ENCODE results near the gene RNU1-4.
"Not testable (repeated sequence)": the region's sequence is repeated elsewhere in the genome, so short reads cannot be mapped to it uniquely, and the experiment has no call there.

Gene RNU1-4

DNA sequence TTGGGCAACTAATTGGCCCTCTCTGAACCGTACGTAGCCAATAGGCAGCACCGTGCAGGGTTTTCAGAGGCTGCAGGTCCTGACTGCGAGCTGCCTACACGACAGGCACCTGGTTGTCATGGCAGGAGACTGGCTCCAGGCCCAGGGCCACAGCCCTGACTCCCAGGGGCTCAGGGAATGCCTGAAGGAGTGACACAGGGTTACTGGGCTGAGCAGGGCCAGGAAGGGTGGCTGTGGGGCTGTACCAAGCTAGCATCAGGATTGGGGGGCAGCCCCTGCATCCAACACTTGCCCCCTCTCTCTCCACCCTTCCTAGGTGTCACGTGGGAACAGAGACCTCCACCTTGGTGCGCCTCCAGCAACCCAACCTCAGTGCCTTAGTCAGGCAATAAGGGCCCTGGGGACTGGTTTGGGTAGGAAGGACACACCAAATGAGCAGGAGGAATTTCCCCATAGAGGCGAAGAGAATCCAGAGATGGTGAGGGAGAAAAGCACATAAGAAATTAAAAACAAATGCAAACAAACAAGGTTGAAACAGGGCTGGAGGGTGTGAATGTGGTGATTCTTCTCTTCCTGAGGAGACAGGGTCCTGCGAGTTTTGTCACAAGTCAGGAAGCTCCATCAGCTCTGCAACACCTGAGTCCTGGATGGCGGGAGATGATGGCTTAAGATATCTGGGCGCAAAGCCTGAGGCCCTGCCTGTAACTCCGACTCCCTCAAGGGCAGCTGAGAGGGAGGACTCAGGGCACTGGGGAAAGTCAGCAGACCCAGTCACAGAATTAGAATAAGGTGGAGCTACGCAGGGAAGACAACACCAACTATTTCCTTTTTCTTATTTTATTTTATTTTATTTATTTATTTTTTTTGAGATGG lies 19.7 kb upstream of the RNU1-4 start:
- H3K4me3 ChIP-seq (ENCODE audit: low read depth, low read length): no peak overlapping the region
- H3K36me3 ChIP-seq (ENCODE audit: insufficient read depth, low read length): no peaks in the 10 kb centered on the region
- no peaks in the 10 kb centered on the region for H3K4me1 ChIP-seq (ENCODE audit: control insufficient read depth, insufficient read depth, low read length, unreplicated experiment)
- H2AFZ ChIP-seq (ENCODE audit: low read length, unreplicated experiment): no peak overlapping the region
- no peaks in the 10 kb centered on the region for H3K79me2 ChIP-seq (ENCODE audit: control insufficient read depth, insufficient read depth, low read length, unreplicated experiment)
- H3K27me3 ChIP-seq (ENCODE audit: insufficient read depth, low read length): peaks cover 51% of the 10 kb centered on the region
- no peak overlapping the region for H3K27ac ChIP-seq (ENCODE audit: low read depth, low read length)

DNA sequence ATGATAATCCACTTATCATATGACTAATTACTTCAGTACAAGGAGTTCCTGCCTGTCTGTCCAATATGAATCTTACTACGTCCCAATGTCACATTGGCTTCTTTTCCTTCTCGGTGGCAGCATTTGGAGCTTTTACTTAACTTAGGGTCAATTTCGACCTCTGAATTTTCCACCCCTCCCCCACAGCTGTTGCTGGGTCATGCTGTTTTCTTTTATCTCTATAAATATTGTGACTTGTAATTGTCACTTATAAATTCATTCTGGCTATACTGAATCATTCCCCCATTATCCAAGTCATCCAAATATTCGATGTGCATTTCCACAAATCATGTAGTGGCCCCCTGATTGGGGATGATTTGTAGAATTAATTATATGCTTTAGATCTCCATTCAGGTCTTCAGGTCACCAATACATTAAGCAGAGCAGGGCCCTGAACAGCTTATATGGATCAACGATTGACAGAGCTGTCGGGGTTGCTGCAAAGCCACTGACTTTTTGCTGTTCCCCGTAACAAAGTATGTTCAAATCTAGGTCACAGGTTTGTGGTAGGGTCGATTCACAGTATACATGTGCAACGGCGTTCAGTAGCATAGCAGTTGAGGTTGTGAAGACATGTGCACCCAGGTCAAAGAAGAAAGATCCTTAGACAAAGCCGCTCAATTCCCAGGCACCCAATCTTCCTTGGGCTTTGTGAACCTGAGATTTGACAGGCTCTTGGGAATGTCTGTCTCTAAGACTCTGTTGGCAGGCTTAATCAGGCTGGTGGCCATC lies 18.3 kb upstream of the RNU1-4 start:
- no peak overlapping the region for H3K4me3 ChIP-seq (ENCODE audit: low read depth, low read length)
- peaks cover 52% of the 10 kb centered on the region for H3K27me3 ChIP-seq (ENCODE audit: insufficient read depth, low read length)

DNA sequence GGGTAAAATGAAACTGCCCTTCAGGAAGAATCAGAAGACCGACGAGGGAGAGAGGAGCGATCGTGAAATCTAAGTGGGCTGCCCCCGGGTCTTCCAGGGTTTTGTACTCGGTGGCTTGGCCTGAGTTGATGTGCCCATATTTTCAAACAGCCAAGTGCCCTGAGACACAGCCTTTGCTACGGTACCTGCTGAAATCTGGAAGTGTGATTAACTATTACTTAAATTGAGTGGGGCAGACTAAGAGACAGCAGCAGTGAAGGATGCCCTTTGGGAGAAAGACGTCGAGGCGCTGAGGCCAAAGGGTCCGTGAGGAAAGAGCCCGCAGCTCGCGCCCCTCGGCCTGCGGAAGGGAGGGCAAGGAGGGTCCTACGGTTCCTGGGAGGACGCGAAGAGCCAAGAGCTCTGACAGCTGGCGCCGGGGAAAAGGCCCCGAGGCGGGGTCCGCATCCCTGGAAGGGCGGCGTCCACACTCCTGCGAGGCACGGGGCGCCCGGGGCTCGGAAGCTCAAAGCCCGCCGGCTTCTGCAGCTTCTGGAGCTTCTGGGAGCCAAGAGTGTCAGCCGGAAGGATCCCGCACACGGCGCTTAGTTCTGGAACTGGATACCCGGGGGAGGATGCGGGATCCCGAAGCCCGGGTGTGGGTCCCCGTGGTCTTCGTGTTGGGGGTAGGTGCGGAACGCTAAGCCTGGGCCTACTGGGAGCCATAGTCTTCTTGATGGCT lies 15.4 kb upstream of the RNU1-4 start:
- Histone ChIP-seq H3K27me3 (ENCODE audit: insufficient read depth, low read length) (peaks cover 49% of the 10 kb centered on the region), H3K79me2 (ENCODE audit: control insufficient read depth, insufficient read depth, low read length, unreplicated experiment) (no peaks in the 10 kb centered on the region), H3K27ac (ENCODE audit: low read depth, low read length) (no peak overlapping the region), H3K4me3 (ENCODE audit: low read depth, low read length) (no peak overlapping the region), H3K4me1 (ENCODE audit: control insufficient read depth, insufficient read depth, low read length, unreplicated experiment) (no peaks in the 10 kb centered on the region), H3K36me3 (ENCODE audit: insufficient read depth, low read length) (no peaks in the 10 kb centered on the region), H2AFZ (ENCODE audit: low read length, unreplicated experiment) (no peak overlapping the region)

More for the DNA sequence above, 18.3 kb upstream of the RNU1-4 start:
- Histone ChIP-seq H3K79me2 (ENCODE audit: control insufficient read depth, insufficient read depth, low read length, unreplicated experiment) (no peaks in the 10 kb centered on the region), H3K4me1 (ENCODE audit: control insufficient read depth, insufficient read depth, low read length, unreplicated experiment) (no peaks in the 10 kb centered on the region), H3K36me3 (ENCODE audit: insufficient read depth, low read length) (no peaks in the 10 kb centered on the region), H2AFZ (ENCODE audit: low read length, unreplicated experiment) (no peak overlapping the region), H3K27ac (ENCODE audit: low read depth, low read length) (no peak overlapping the region)

DNA sequence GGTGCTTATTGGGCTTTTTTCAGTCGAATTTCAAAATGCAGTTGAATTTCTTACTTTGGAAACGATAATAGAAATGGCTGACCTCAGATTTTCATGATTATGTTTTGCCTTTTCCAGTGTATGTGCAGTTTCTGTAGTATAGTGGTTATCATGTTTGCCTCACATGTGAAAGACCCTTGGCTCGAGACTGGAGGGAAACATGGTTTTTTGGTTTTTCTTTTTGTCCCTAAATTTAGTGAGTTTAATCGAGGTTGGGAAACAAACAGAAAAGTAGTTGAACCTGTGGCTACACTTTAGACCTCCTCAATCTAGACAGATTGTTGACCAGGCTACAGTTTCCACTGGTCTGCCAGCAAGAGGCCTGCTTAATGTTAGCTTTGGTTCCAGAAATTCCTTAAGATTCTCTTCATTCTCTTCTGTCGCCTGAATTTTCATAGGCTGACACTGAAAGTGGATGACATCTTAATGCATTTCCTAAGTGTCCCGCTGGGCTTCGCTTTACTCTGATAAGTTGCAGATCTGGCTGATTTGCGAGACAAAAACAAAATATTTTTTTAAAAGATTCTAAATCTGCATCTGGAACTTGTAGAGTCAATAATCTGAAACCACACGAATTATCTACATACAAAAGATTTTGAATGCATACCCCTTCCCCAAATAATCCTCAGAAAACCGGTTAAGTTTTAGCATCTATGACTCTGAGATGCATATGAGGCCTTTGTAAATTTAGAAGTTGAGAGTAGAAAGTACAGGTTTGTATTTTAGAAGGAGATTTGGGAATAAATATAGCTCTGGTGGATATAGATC lies 14.7 kb upstream of the RNU1-4 start:
- not testable (repeated sequence) for H3K4me1 ChIP-seq (ENCODE audit: control insufficient read depth, insufficient read depth, low read length, unreplicated experiment); H3K36me3 ChIP-seq (ENCODE audit: insufficient read depth, low read length); H3K4me3 ChIP-seq (ENCODE audit: low read depth, low read length); H3K79me2 ChIP-seq (ENCODE audit: control insufficient read depth, insufficient read depth, low read length, unreplicated experiment); H2AFZ ChIP-seq (ENCODE audit: low read length, unreplicated experiment); H3K27ac ChIP-seq (ENCODE audit: low read depth, low read length)
- H3K27me3 ChIP-seq (ENCODE audit: insufficient read depth, low read length): peaks cover 49% of the 10 kb centered on the region

DNA sequence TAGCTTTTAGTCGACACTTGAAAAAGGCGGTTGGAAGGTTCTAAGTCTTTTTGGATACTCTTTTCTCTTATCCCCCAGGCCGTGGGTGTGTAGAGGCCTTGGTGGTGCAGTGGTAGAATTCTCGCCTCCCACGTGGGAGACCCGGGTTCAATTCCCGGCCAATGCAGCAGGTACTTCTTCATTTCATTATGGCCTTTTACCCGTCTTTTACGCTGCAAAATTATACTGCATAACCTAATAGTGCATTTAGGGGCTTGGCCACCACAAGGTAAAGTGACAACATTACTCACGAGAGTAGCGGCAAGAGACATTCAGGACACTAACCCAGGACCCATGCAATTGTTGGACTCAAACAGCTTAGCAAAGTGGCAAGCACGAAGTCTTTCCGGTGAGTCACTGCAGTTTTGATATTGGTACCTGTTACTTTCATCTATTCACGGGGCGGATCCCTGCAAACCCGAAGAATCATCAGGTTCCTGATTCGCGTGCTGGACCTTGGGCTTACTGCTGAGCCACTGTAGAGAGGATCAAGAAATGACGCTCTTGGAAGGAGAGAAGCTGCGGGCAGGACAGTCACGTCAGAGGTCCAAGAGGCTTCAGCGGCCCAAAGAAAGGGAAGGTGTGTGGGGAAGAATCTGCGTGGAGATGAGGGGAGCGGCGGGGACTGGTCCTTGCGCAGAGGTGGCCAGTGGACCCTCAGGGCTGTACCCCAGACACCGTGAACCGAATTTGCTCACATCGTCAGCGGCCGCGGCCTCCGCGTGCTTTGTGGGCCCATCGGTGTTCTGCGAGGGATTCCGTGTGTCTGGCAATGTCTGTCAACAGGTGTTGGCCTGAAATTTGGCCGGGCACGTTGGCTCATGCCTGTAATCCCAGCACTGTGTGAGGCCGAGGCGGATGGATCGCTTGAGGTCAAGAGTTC lies 12.9 kb upstream of the RNU1-4 start:
- Histone ChIP-seq H3K27ac (ENCODE audit: low read depth, low read length) (no peak overlapping the region), H3K27me3 (ENCODE audit: insufficient read depth, low read length) (peaks cover 48% of the 10 kb centered on the region), H3K4me3 (ENCODE audit: low read depth, low read length) (no peak overlapping the region), H3K4me1 (ENCODE audit: control insufficient read depth, insufficient read depth, low read length, unreplicated experiment) (no peaks in the 10 kb centered on the region), H2AFZ (ENCODE audit: low read length, unreplicated experiment) (no peak overlapping the region), H3K36me3 (ENCODE audit: insufficient read depth, low read length) (no peaks in the 10 kb centered on the region), H3K79me2 (ENCODE audit: control insufficient read depth, insufficient read depth, low read length, unreplicated experiment) (no peaks in the 10 kb centered on the region)

DNA sequence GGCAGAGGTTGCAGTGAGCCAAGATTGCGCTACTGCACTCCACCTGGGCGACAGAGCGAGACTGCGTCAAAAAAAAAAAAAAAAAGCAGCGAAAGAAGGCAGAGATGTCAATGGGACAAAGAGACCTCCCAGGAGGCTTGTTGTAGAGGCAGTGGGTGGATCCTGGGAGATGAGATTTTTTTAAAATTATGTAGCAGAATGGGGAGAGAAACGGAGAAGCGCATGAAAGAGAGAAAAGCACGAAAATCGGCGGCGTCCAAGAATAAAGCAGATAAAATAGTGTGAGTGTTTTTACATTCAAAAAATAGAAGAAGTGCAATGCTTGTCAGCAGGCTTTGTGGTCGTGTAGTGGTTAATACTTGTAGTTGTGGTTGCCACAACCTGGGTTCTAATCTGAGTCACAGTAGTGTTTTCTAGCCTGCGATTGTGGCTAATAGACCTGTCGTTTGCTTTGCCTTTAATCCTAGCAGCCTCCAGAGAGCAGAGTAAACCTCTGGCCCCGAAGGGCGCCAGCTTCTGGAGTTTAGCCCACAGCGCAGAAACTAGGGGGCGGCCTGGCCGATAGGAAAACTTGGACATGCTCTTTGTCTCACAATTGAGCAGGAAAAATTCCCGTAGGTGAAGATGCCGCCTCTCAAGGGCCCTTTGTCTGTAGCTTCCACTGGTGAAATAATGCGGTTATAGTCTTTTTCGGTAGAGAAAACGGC lies 11.9 kb upstream of the RNU1-4 start:
- H3K4me3 ChIP-seq (ENCODE audit: low read depth, low read length); H3K36me3 ChIP-seq (ENCODE audit: insufficient read depth, low read length); H3K4me1 ChIP-seq (ENCODE audit: control insufficient read depth, insufficient read depth, low read length, unreplicated experiment); H2AFZ ChIP-seq (ENCODE audit: low read length, unreplicated experiment); H3K27ac ChIP-seq (ENCODE audit: low read depth, low read length); H3K79me2 ChIP-seq (ENCODE audit: control insufficient read depth, insufficient read depth, low read length, unreplicated experiment): not testable (repeated sequence)
- peaks cover 45% of the 10 kb centered on the region for H3K27me3 ChIP-seq (ENCODE audit: insufficient read depth, low read length)

DNA sequence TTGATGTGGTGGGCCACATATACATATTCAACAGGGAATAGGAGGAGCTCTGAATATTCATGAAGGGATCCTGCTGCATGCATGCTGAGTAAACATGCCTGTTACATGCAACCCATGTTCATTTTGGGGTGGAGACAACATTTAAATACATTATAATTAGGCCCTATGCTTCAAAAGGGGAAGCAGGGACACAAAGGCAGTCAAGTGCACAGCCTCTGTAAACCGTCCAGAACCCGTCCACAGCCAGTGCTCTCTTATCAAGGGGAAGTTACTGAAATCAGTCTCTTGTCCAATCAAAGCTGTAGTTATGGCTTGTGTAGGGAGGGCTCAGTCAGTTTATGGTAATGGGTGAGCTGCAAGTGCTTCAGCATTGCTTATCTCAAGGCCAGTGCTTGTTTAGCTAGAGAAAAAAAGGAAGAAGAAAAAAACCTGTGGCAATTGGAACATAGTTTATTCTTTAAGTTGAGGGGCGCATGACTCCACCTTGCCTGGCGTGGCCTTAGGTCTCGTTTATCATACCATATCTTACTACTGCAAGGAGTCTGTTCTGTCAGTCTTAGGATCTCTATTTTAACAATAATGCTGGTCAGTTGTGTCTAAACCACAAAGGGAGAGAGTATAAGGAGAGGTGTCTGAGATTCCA lies 7.9 kb upstream of the RNU1-4 start:
- not testable (repeated sequence) for H3K36me3 ChIP-seq (ENCODE audit: insufficient read depth, low read length); H2AFZ ChIP-seq (ENCODE audit: low read length, unreplicated experiment); H3K27ac ChIP-seq (ENCODE audit: low read depth, low read length); H3K79me2 ChIP-seq (ENCODE audit: control insufficient read depth, insufficient read depth, low read length, unreplicated experiment); H3K4me1 ChIP-seq (ENCODE audit: control insufficient read depth, insufficient read depth, low read length, unreplicated experiment); H3K4me3 ChIP-seq (ENCODE audit: low read depth, low read length); H3K27me3 ChIP-seq (ENCODE audit: insufficient read depth, low read length)

DNA sequence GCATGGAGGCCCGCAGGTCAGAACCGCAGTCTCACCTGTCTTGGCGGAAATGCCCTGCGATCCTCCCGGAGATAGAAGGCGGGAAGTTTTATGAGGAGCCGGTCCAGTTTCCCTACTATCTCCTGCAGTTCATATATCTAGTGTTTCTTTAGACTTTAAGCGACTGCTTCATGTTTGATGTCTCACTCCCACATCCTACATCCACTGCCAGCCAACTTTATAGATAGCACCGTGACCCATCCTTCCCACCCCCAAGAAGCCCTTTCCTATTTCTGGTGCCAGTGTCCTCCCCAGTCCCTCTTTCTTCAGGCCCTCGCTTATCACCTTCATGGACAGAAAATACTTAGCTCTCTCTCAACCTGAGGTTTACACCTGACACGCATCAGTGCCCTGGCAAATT lies 914 bp downstream of the RNU1-4 start:
- not testable (repeated sequence) for H3K4me3 ChIP-seq (ENCODE audit: low read depth, low read length); H2AFZ ChIP-seq (ENCODE audit: low read length, unreplicated experiment); H3K79me2 ChIP-seq (ENCODE audit: control insufficient read depth, insufficient read depth, low read length, unreplicated experiment); H3K4me1 ChIP-seq (ENCODE audit: control insufficient read depth, insufficient read depth, low read length, unreplicated experiment); H3K36me3 ChIP-seq (ENCODE audit: insufficient read depth, low read length); H3K27ac ChIP-seq (ENCODE audit: low read depth, low read length); H3K27me3 ChIP-seq (ENCODE audit: insufficient read depth, low read length)

DNA sequence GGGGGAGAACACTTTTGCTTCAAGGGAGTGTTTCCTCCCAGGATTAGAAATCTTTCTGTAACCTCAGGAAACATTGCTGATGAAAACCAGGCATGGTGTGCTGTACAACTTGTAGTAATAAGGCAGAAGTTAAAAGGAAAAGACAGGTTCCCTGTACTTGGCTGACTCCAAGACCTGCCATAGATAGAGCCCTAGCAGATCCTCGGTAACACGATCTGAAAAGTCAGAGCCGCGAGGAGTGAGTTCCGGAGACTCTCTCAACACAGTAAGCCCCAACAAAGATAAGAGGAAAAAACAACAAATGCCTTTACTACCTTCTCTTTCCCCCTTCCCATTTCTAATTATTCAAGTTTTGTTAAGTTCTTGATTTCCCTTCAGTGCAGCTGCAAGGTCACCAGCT lies 7.3 kb downstream of the RNU1-4 start:
- not testable (repeated sequence) for H3K4me3 ChIP-seq (ENCODE audit: low read depth, low read length); H3K4me1 ChIP-seq (ENCODE audit: control insufficient read depth, insufficient read depth, low read length, unreplicated experiment); H3K36me3 ChIP-seq (ENCODE audit: insufficient read depth, low read length); H3K79me2 ChIP-seq (ENCODE audit: control insufficient read depth, insufficient read depth, low read length, unreplicated experiment); H3K27ac ChIP-seq (ENCODE audit: low read depth, low read length); H2AFZ ChIP-seq (ENCODE audit: low read length, unreplicated experiment); H3K27me3 ChIP-seq (ENCODE audit: insufficient read depth, low read length)

All from ACC112 (cell line).